GM19035 (cell line): Measurements from ENCODE around the gene AP2A2.

Experiments
- ATAC-seq: cut with Tn5 transposase; IDR thresholded peaks from one replicate; pipeline ENCODE4 v1.9.1; 2021; ENCODE audit not compliant: unreplicated experiment

Gene AP2A2

DNA sequence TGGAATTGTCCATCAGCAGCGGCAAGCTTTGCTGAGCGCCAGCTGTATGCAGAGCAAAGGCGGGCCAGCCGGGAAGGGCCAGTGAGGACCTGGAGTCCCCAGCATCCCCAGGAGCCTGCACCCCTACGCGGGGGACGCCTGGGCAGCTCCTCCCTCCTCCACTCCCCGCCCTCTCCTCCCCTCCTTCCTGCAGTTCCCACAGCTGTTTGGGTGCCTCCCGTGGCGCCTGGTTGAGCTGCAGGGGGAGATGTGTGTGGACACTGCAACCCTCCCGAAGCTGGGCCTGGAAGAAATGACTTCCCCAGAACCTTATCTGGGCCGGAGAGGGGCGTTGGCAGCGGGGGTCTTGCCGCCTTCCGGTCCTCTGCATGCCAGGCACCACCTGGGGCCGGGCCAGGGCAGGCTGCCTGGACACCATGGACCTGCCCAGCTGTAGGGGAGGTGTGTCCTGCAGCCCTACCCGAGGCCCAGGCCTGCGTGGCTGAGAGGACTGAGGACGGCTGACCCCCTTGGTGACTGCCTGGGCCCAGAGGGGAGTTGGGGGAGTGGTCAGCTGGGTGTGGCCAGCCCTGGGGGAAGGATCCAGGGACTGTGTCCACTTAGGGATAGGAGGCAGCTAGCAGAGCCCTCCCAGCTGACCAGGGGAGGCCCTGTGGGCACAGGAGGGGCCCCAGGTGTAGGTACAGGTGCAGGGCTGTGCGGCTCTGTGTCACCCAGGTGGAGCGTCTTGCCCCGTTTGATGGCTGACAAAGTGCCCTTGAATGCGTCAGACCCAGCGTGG lies 127.6 kb downstream of the AP2A2 start:
- no peak for ATAC-seq

- no peak for ATAC-seq
Observed at GRCh38 chr11:1054143-1055108, 128.8 kb downstream of the AP2A2 start.

GRCh38 chr11:1055109-1055703 lies 129.5 kb downstream of the AP2A2 start:
- no peak for ATAC-seq

DNA sequence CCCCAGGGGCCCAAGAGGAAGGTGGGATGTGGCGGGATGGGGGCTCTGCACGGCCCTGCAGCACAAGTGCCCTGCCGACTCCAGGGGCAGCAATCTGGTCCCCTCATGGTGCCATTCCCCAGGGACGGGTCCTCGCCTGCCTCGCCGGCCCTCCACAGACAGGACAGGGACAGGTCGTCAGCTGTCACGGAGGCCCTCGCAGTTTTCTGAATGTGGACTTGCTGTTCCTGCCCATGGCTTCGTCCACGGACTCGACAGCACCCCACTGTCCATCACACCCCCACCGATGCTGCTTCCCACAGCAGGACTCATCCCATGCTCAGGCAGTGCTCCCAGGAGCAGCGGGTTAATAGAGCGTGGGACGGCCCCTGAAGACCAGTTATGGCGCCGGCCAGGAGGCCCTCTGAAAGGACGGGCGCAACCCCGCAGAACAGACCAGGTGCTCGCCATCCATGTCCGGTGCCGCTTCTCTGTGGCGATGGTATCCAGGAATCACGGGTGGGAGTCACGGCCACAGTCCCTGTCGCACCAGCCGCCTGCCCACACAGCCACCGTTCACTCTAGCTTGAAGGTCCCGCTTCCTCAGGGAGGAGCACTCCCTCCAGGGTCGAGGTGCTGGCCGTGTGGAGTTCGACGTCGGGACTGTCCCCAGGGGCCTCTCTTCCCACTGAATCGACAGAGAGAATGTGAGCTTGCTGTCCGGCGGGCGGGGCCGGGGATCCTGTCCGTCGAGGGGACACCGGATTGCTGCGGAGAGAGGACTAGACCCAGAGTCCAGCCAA lies 130.5 kb downstream of the AP2A2 start:
- ATAC-seq: no peak

DNA sequence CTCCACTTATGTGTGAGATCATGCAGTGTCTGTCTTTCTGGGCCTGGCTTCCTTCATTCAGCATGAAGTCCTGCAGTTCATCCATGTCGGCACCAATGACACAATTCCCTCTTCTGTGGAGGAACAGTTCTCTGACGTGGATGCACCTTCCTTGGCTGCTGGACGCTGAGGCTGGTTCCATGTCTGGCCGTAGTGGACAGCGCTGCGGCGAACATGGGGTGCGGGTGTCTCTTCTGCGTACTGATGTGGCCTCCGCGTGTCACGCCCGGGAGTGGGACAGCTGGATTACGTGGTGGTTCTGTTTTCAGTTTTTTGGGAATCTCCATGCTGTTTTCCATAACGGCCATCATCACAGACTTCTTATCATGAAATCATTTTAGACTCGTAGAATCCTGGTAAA lies 132.1 kb downstream of the AP2A2 start:
- no peak for ATAC-seq

GRCh38 chr11:1059759-1060158 lies 134.1 kb downstream of the AP2A2 start:
- ATAC-seq: no peak

DNA sequence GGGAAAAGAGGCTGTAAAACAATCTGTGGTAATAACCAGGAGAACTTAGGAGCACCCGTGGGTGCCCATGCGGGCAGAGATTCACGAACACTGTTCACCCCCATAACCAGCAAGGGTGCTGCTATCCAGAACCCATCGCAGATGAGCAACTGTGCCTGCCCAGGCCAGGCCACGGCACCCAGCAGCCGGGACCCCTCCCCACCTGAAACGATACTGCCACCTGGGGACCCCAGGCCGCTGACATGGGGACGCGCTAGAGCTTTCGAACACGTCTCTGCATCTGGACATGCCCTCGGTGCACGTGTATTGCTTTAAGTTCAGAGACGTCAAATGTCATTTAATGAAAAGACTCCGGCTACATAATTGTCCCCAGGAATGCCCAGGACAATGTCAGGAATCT lies 134.7 kb downstream of the AP2A2 start:
- ATAC-seq: no peak

GRCh38 chr11:1060852-1061616 lies 135.4 kb downstream of the AP2A2 start:
- no peak for ATAC-seq
